ENCODE data around the gene RASSF1.

RASSF1 gene

DNA sequence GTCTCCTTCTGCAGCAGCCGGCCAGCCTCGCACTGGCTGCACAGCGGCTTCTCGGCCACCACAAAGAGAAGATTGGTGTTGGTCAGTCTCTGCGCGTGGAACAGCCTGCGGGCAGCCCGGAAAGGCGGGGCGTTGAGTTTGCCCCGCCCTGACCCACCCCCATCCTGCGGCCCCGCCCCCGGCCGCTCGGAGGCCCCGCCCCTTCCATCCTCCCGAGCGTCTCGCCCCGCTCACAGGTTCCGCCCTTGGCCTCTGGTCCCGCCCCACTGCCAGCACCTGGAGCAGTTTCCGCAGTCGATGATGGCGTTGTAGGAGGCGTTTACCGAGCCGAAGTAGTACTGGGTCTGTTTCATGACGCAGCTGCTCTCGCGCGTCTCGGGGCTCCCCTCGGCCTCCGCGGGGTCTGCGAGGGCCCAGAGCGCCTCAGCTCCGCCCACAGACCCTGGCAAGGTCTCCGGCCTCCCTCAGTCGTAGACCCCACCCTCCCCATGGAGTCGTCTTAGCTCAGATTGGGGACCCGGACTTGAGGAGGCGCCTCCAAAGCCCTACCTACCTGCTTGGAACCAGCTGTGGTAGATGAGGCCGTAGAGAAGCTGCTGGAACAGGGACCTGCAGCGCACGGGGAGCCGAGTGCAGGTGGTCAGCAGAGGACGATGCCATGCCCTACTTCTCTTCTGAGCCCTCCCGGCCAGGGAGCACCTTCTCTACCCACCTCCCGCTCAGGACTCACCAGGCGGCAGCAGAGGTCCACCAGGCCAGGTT, 24.6 kb upstream of the RASSF1 start:
- peak; percentile 90 for DNase-seq (ENCODE audit: low read depth)

DNA sequence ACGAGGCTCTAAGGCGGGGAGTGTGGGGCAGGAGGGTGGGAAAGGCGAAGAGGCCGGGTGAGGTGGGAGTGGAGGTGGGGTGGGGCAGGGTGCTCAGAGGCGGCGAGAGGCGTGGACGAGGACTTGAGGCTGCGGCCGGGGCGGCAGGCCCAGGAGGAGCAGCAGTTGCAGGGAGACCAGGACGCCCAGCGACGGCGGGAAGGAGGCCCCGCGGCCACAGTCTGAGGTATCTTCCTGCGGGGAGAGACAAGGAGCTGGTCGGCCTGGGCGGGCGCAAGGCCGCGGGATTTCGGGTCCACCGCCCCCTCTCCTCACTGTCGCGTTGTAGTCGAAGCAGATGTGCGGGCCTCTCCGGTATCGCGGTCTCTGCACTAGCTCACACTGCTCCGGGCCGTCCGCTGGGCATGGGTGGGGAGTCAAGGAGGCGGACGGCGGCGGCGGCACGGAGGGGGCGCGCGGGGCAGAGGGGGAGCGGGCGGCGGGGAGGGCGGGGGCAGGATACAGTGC, 24.0 kb upstream of the RASSF1 start:
- DNase-seq (ENCODE audit: low read depth) = no peak

GRCh38 chr3:50359760-50360110, 19.1 kb upstream of the RASSF1 start:
- no peak for DNase-seq (ENCODE audit: low read depth)

DNA sequence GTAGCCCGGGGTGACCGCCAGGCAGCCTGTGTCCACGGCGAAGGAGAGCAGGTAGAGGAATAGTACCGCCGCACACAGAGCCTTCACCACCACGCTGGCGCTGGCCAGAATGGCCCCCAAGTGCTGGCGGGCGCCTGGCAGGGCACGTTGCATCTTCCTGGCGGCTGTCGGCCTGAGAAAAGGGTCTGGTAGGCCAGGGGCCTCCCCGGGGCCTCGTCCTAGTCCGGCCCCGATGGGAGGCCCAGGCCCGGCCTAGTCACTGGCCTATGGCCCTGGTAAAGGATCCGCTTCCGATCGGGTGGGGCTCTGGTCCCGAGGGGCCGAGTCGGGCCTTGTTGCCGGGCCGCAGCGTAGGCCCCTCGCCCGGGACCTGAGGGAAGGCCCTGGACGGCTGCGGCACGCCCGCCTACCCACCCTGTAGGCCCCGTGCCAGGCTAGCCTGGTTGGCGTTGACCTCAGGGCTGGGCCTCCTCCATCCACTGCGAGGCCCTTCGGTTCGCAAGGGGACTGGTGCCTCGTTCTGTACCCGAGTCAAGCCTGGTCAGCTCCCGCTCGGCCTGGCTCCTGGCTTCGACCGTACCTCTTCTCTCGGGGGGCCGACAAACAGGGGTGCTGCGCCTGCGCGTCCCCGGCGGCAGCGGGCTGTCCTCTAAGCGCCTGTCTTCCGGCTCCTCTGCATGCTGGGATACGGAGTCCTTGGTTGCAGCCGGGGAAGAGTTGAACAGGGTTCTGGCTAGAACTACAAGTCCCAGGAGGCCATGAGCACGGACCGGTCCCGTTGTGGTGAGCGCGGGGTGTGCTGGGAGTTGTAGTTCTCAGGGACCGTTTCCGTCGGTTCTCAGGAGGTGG, 18.5 kb upstream of the RASSF1 start, which contains the start of gene TMEM115:
Gene TMEM115, minus strand, starts transcription at position 611 of the 849 bp plus-strand sequence. Its CDS starts 458 bp downstream, at position 153.
- peak; percentile 89 for DNase-seq (ENCODE audit: low read depth)

DNA sequence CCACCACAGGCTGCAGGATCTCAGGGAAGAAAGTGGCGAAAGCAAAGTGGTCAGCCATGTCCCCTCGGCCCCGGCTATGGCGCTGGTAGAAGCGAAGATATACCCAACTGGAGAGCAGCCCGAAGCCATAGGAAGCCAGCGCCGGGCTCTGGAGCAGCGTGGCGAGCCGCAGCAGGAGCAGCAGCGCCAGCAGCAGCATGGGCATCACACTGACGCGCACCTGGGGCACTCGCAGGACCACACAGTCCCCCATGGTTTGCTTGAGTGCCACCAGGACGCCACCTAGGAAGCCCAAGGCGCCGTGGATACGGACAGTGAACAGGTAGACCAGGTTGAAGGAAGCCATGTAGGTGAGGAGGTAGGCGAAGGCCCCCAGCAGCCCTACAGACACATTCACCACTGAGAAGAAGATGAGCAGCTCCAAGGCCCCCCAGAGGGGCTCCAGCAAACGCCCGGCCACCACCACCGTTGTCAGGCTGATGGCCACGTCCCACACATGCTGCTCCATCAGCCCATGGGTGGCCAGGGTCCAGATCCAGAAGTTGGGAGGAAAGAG, 17.8 kb upstream of the RASSF1 start:
- no peak for DNase-seq (ENCODE audit: low read depth)

GRCh38 chr3:50357481-50357880, 16.8 kb upstream of the RASSF1 start:
- no peak for DNase-seq (ENCODE audit: low read depth)

DNA sequence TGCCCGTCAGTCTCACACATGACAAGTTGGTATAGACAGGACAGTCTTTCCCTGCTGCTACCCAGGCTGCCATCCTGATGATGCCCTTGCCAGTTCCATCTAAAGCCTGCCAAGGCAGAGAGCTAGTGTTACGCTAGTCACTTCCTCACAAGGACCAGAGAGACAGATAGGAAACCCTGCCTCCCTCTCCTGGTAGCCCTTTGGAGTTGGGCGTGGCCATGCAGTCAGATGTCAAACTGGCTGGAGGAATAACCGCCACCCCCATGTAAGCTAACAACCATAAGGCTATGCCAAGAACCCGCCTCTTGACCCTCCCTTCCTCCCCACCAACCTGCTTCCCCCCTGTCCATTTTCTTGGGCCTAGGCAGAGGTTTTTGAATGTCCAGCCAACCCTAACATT, 15.9 kb upstream of the RASSF1 start:
- no peak for DNase-seq (ENCODE audit: low read depth)

- no peak for DNase-seq (ENCODE audit: low read depth)
These were observed 15.4 kb upstream of the RASSF1 start for GRCh38 chr3:50355829-50356552.

DNA sequence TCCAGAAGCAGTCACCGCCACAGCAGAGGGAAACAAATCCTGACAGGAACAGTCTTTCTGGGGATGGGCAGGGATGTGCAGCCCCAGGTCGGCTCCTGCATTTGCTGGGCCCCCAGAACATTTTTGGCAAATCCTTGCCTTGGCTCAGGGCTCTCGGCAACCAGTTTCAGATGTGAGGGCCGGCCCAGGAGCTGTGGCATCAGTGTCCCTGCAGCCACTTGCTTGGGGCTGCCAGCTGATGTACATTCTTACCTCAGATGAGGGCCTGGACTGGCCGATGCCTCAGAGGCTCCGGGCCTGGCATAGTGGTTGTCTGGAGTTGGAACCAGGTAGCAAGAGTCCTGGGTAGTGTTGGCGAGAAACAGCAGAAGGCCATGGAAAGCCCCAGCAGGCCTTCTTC, 14.2 kb upstream of the RASSF1 start:
- no peak for DNase-seq (ENCODE audit: low read depth)

DNA sequence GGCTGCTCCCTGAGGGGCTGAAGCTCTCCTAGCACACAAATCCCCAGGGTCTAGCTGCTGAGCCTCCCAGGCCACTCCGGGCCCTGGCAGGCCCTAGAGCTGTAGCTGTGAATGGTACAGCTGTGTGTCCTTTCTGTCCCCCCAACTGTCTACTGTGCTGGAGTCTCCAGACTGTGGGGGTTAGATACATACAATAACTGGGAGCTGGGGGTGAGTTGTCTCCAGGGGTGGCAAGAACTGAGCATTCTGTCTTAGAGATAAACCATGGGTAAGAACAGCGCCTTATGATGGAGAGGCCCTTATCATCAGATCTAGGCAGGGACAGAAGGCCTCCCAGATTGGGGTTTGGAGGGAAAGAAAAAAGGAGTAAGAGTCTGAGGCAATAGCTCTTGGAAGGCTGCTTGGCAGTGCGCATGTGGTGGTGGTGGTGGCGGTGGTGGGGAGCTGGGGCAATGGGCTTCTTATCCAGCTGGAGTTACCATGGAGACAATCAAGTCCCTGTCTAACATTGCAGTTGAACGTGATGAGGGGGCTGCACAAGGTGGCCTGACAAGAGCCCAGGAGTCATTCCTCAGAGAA, 13.6 kb upstream of the RASSF1 start:
- DNase-seq (ENCODE audit: low read depth) = no peak

GRCh38 chr3:50353245-50354004, 12.8 kb upstream of the RASSF1 start:
- no peak for DNase-seq (ENCODE audit: low read depth)

DNA sequence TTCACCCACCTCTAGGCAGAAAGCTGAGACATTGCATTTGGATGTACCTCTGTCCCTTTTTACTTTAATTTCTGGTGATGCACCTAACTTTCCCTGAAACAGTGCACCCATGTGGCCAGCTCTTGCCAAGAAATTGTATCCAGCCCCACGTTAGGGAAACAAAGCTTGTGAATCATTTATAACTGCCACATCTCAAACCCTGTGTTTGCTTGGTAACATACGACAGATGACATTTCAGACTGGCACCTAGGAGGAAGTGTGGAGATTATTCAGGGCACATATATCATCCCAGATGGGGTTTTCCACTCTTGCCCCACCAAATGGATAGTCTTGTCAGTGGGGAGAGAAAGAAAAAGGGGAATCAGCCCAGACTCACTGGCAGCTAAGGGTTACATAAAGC, 12.1 kb upstream of the RASSF1 start:
- DNase-seq (ENCODE audit: low read depth) = no peak

- DNase-seq (ENCODE audit: low read depth) = no peak
These were observed 10.7 kb upstream of the RASSF1 start for GRCh38 chr3:50351323-50351697.

DNA sequence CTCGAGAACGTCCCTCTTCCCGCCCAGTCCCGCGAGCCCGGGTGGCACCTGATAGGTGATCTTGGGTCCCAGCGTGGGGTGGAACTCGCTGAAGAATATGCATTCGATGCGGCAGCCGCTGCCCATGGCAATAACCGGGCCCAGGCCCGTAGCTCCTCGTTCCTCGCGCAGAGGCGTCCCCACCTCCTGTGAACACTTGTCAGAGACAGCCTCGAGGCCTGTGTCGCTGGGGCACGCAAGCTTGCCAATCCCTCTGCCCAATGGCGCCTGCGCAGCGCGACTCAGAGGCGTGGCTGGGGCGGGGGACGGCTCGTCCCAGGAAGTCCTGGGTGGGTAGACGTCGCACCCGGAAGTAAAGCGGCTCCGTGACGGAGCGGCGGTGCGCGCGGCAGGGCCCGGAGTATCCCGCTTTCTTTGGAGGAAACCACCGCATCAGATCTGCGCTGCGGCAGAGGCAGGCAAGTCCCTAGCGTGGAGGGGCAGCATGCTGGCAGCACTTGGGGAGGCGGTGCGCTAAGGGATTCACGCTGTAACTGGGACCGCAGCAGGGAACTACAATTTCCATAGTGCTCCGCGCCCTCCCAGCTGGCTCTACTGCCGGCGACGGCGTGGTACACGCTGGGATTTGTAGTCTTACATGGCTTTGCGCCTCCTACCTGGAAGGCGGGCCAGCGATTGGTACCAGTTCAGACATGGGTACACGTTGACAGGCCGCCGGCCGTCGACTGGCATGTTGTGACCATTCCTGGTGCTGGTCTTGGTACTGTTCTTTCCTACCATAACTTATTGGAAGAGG, 10.1 kb upstream of the RASSF1 start, which contains the start of the genes CYB561D2 and NPRL2:
Gene CYB561D2, plus strand, starts transcription at position 336 of the 796 bp plus-strand sequence. CDS start 572 bp downstream, outside the sequence.
Gene NPRL2, minus strand, starts transcription at position 249 of the 796 bp plus-strand sequence. Its CDS starts 123 bp downstream, at position 126.
- DNase-seq (ENCODE audit: low read depth) = peak; percentile 100

DNA sequence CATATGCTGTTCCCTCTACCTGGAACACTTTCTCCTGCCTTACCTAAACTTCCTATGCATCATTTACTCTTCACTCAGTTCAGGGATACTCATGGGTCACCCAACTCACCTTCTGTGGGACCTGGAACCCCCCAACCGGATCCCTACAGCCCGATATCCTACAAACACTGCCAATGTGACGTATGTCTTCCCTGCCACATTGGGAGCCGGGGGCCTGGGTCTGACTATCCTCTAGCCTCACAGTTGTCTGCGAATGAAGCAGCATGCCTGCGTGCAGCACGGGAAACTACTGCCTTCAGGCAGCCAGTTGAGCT, 9.5 kb upstream of the RASSF1 start:
- no peak for DNase-seq (ENCODE audit: low read depth)

- peak; percentile 52 for DNase-seq (ENCODE audit: low read depth)
These were observed 6.7 kb upstream of the RASSF1 start for GRCh38 chr3:50347187-50347813.

DNA sequence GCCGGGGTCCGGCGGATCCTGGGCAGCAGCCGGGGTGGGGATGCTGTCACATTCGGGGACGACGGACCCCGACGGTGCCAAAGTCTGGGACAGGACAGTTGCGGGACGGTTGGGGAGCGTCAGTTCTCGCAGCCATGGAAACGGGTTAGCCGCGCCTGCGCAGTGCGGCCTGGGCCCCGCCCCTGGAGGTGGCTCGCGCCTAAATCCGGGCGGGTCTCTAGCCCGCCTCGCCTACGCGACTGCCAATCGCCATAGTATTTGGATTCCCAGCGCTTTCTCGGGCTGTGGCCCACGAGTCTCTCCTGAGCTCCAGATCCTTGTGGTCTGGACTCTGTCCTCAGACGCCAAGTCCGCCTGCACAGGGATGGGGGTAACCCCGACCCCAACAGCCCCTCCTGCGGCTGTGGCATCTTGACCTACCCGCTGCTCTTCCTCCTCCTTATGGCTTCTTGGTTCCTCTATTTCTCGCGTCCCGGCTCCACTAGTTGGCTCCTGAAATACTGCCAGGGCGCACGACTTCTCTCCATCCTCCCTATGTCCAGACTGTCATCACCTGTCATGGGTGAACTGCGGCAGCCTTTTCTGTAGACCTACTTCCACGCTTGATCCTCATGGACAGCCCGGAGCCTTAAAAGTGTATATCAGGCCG, 5.1 kb upstream of the RASSF1 start, which contains the start of gene ZMYND10:
Gene ZMYND10, minus strand, starts transcription at position 147 of the 649 bp plus-strand sequence. CDS start 153 bp downstream, outside the sequence.
- peak; percentile 68 for DNase-seq (ENCODE audit: low read depth)

- no peak for DNase-seq (ENCODE audit: low read depth)
These were observed 4.4 kb upstream of the RASSF1 start for GRCh38 chr3:50345008-50345407.
